Measurements from ENCODE around the gene EXOC3.

The EXOC3 gene

GRCh38 chr5:425714-426113 is 17.3 kb upstream of the EXOC3 start:
- DNase-seq (ENCODE audit: low read depth in 2 of 2) = no peak

GRCh38 chr5:426392-426976 is 16.5 kb upstream of the EXOC3 start:
- no peak for DNase-seq (ENCODE audit: low read depth in 2 of 2)

GRCh38 chr5:427415-428087 is 15.4 kb upstream of the EXOC3 start:
- DNase-seq (ENCODE audit: low read depth in 2 of 2) = no peak

GRCh38 chr5:428219-428618 is 14.8 kb upstream of the EXOC3 start:
- no peak for DNase-seq (ENCODE audit: low read depth in 2 of 2)

- DNase-seq (ENCODE audit: low read depth in 2 of 2) = no peak
Measured at GRCh38 chr5:428754-429452, 14.1 kb upstream of the EXOC3 start.

GRCh38 chr5:429453-430188 is 13.4 kb upstream of the EXOC3 start:
- DNase-seq (ENCODE audit: low read depth in 2 of 2) = no peak

- DNase-seq (ENCODE audit: low read depth in 2 of 2) = no peak
Measured at GRCh38 chr5:430214-430925, 12.6 kb upstream of the EXOC3 start.

GRCh38 chr5:431001-431710 is 11.8 kb upstream of the EXOC3 start:
- DNase-seq (ENCODE audit: low read depth in 2 of 2) = peak in 1 of 2 donors; percentile 35

- no peak for DNase-seq (ENCODE audit: low read depth in 2 of 2)
Measured at GRCh38 chr5:431711-432050, 11.3 kb upstream of the EXOC3 start.

GRCh38 chr5:432201-432927 is 10.6 kb upstream of the EXOC3 start:
- no peak for DNase-seq (ENCODE audit: low read depth in 2 of 2)

GRCh38 chr5:432928-433791 is 9.8 kb upstream of the EXOC3 start:
- DNase-seq (ENCODE audit: low read depth in 2 of 2) = no peak

- no peak for DNase-seq (ENCODE audit: low read depth in 2 of 2)
Measured at GRCh38 chr5:433836-434235, 9.1 kb upstream of the EXOC3 start.

GRCh38 chr5:434443-435146 is 8.4 kb upstream of the EXOC3 start:
- no peak for DNase-seq (ENCODE audit: low read depth in 2 of 2)

GRCh38 chr5:435156-435790 is 7.7 kb upstream of the EXOC3 start:
- DNase-seq (ENCODE audit: low read depth in 2 of 2) = no peak

GRCh38 chr5:435961-436640 is 6.9 kb upstream of the EXOC3 start:
- no peak for DNase-seq (ENCODE audit: low read depth in 2 of 2)

GRCh38 chr5:436641-436975 is 6.4 kb upstream of the EXOC3 start:
- no peak for DNase-seq (ENCODE audit: low read depth in 2 of 2)

GRCh38 chr5:437281-437771 is 5.7 kb upstream of the EXOC3 start:
- no peak for DNase-seq (ENCODE audit: low read depth in 2 of 2)

GRCh38 chr5:438481-438981 is 4.4 kb upstream of the EXOC3 start:
- no peak for DNase-seq (ENCODE audit: low read depth in 2 of 2)
